ENCODE results near the gene SNPH.

DNA sequence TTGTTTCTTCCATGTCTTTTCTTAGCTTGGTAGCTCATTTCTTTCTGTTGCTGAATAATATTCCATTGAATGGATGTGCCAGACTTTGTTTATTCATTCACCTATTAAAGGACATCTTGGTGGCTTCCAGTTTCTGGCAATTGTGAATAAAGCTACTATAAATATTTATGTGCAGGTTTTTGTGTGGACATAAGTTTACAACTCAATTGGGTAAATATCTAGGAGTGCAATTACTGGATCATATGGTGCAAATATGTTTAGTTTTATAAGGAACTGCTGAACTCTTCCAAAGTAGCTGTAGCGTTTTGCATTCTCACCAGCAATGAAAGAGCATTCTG, 79.6 kb downstream of the SNPH start:
- TF ChIP-seq, protein P1, sequence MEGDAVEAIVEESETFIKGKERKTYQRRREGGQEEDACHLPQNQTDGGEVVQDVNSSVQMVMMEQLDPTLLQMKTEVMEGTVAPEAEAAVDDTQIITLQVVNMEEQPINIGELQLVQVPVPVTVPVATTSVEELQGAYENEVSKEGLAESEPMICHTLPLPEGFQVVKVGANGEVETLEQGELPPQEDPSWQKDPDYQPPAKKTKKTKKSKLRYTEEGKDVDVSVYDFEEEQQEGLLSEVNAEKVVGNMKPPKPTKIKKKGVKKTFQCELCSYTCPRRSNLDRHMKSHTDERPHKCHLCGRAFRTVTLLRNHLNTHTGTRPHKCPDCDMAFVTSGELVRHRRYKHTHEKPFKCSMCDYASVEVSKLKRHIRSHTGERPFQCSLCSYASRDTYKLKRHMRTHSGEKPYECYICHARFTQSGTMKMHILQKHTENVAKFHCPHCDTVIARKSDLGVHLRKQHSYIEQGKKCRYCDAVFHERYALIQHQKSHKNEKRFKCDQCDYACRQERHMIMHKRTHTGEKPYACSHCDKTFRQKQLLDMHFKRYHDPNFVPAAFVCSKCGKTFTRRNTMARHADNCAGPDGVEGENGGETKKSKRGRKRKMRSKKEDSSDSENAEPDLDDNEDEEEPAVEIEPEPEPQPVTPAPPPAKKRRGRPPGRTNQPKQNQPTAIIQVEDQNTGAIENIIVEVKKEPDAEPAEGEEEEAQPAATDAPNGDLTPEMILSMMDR (IDR thresholded peaks at IDR 0.05) = no peak
- no peak for TF ChIP-seq POLR2A (IDR thresholded peaks at IDR 0.05)
